GM10266 (cell line): ENCODE measurements around the gene LRP5.

Experiments
- DNase-seq: peaks from one replicate; pipeline ENCODE4 v3.0.0; 2012; ENCODE audit errors: extremely low spot score
- TF ChIP-seq, protein P1 (sequence below): IDR thresholded peaks from 2 replicates; pipeline ENCODE4 v1.5.1; 2012; ENCODE audit warnings: mild to moderate bottlenecking, low read depth; ENCODE audit not compliant: control insufficient read depth, insufficient read depth; ENCODE audit errors: missing control alignments

The LRP5 gene

GRCh38 chr11:68312117-68312779 lies at the start of gene LRP5:
LRP5 (plus strand) TSS chr11:68312591; CDS start chr11:68312715, 124 bp downstream.
- DNase-seq = peak; percentile 82
- TF ChIP-seq, protein P1, sequence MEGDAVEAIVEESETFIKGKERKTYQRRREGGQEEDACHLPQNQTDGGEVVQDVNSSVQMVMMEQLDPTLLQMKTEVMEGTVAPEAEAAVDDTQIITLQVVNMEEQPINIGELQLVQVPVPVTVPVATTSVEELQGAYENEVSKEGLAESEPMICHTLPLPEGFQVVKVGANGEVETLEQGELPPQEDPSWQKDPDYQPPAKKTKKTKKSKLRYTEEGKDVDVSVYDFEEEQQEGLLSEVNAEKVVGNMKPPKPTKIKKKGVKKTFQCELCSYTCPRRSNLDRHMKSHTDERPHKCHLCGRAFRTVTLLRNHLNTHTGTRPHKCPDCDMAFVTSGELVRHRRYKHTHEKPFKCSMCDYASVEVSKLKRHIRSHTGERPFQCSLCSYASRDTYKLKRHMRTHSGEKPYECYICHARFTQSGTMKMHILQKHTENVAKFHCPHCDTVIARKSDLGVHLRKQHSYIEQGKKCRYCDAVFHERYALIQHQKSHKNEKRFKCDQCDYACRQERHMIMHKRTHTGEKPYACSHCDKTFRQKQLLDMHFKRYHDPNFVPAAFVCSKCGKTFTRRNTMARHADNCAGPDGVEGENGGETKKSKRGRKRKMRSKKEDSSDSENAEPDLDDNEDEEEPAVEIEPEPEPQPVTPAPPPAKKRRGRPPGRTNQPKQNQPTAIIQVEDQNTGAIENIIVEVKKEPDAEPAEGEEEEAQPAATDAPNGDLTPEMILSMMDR = no peak

GRCh38 chr11:68263444-68264035 lies 48.9 kb upstream of the LRP5 start:
- DNase-seq = no peak
- TF ChIP-seq, protein P1 = no peak

DNA sequence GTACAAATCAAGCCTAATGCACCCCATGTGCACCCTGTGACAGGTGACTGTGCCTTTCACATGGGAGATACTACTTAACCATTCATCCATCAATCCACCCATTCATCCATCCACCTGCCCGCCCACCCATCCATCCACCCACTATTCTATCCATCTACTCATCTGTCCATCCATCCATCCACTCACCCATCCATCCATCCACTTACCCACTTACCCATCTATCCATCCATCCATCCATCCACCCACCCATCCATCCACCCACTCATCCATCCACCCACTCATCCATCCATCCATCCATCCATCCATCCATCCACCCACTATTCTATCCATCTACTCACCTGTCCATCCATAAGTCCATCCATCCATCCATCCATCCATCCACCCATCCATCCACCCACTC lies 48.1 kb upstream of the LRP5 start:
- DNase-seq = no peak
- TF ChIP-seq, protein P1 = no peak

DNA sequence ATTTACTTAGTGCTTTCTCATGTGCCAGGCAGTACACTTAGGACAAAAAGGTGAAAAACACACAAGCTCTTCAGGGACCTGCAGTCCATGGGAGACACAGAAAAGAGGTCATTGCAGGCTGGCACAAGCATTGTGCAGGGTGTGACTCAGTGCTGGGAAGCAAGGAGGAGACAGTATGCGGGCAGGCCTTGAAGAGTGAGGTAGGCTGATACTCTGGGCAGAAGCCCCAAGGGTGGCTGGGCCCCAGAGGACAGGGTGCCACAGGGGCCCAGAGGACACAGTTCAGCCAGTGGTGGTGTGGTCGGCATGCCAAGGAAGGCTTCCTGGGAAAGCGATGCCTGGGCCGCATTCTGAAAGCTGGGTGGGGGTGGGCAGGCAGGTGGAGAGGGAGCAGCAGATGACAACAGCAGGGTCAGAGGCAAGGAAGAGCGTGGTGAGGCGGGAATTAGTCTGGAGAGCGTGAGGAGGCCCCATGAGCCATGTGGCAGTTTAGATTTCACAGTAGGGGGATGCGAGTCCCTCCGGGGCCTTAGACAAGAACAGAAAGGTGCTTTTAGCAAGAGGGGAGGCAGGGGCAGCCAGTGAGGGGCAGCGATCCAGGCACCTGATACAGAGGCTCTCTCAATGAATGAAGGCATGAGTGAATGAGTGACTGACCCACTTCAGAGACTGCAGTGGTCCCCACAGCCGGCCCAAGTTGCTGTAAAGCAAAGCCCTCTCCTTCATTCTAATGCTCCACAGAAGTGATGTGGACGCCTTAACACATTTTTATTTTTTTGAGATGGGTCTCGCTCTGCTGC lies 47.5 kb upstream of the LRP5 start:
- no peak for DNase-seq
- TF ChIP-seq, protein P1 = no peak

GRCh38 chr11:68266121-68266891 lies 46.1 kb upstream of the LRP5 start:
- DNase-seq = peak; percentile 78
- TF ChIP-seq, protein P1 = no peak

- no peak for DNase-seq
- TF ChIP-seq, protein P1 = no peak
Measured at GRCh38 chr11:68266936-68267880, 45.2 kb upstream of the LRP5 start.
